H9 (cell line): Measurements from ENCODE around the gene MIEF1. TPM values are rescaled to one million over a fixed set of nuclear protein-coding genes. Genes with fewer than 3 reads are reported as not detected.

Experiments used
- DNase-seq: peaks from one replicate; pipeline ENCODE4 v3.0.0-alpha.2; 2017
- H2AFZ ChIP-seq: one replicate; pipeline ENCODE4 v1.6.1; 2013; ENCODE audit warnings: mild to moderate bottlenecking, low read length, control low read depth, moderate library complexity
- H2AK5ac ChIP-seq: 2 replicates; pipeline ENCODE4 v1.6.1; 2013; ENCODE audit warnings: low read length, control low read depth, mixed read lengths; ENCODE audit not compliant: insufficient read length
- H2BK120ac ChIP-seq: one replicate; pipeline ENCODE4 v1.6.1; 2013; ENCODE audit warnings: low read depth, mild to moderate bottlenecking, low read length, control low read depth, inconsistent platforms; ENCODE audit not compliant: poor library complexity, severe bottlenecking
- H2BK12ac ChIP-seq: 2 replicates; pipeline ENCODE4 v1.6.1; 2013; ENCODE audit warnings: low read length, control low read depth, mixed read lengths, low read depth; ENCODE audit not compliant: insufficient read length
- H2BK15ac ChIP-seq: 2 replicates; pipeline ENCODE4 v1.6.1; 2013; ENCODE audit warnings: low read depth, low read length, control low read depth
- H2BK20ac ChIP-seq: one replicate; pipeline ENCODE4 v1.6.1; 2013; ENCODE audit warnings: low read depth, mild to moderate bottlenecking, low read length, control low read depth, inconsistent platforms; ENCODE audit not compliant: poor library complexity, severe bottlenecking
- H2BK5ac ChIP-seq: 2 replicates; pipeline ENCODE4 v1.6.1; 2013; ENCODE audit warnings: low read length, control low read depth, mixed read lengths; ENCODE audit not compliant: insufficient read length
- H3K14ac ChIP-seq: 2 replicates; pipeline ENCODE4 v1.6.1; 2013; ENCODE audit warnings: low read length, control low read depth; ENCODE audit not compliant: insufficient read depth
- H3K18ac ChIP-seq: 2 replicates; pipeline ENCODE4 v1.6.1; 2013; ENCODE audit warnings: low read depth, mild to moderate bottlenecking, mixed read lengths, low read length, control low read depth; ENCODE audit not compliant: insufficient read length
- H3K23ac ChIP-seq: 2 replicates; pipeline ENCODE4 v1.6.1; 2013; ENCODE audit warnings: low read length, control low read depth, mixed read lengths, low read depth; ENCODE audit not compliant: insufficient read length
- H3K23me2 ChIP-seq: 2 replicates; pipeline ENCODE4 v1.6.1; 2013; ENCODE audit warnings: low read depth, mild to moderate bottlenecking, mixed read lengths, low read length, control low read depth; ENCODE audit not compliant: insufficient read length, poor library complexity, severe bottlenecking
- H3K27ac ChIP-seq: 2 replicates; pipeline ENCODE4 v1.5.1; 2013; ENCODE audit warnings: low read length, control low read depth, mixed read lengths, low read depth; ENCODE audit not compliant: insufficient read length
- H3K27me3 ChIP-seq: 2 replicates; pipeline ENCODE4 v1.6.1; 2013; ENCODE audit warnings: low read length, control low read depth, inconsistent platforms; ENCODE audit not compliant: insufficient read depth
- H3K4ac ChIP-seq: 2 replicates; pipeline ENCODE4 v1.6.1; 2013; ENCODE audit warnings: low read depth, mild to moderate bottlenecking, control low read depth, inconsistent platforms, low read length, moderate library complexity
- H3K4me1 ChIP-seq: 2 replicates; pipeline ENCODE4 v1.6.1; 2013; ENCODE audit warnings: low read length, control low read depth, inconsistent platforms; ENCODE audit not compliant: insufficient read depth
- H3K4me2 ChIP-seq: 2 replicates; pipeline ENCODE4 v1.6.1; 2013; ENCODE audit warnings: low read length, control low read depth, mixed read lengths; ENCODE audit not compliant: insufficient read length, insufficient read depth
- H3K56ac ChIP-seq: 2 replicates; pipeline ENCODE4 v1.6.1; 2013; ENCODE audit warnings: low read depth, mild to moderate bottlenecking, mixed read lengths, low read length, control low read depth; ENCODE audit not compliant: insufficient read length
- H3K79me1 ChIP-seq: 2 replicates; pipeline ENCODE4 v1.6.1; 2013; ENCODE audit warnings: low read depth, mild to moderate bottlenecking, moderate library complexity, low read length, control low read depth, inconsistent platforms; ENCODE audit not compliant: insufficient read depth, poor library complexity, severe bottlenecking
- H3K79me2 ChIP-seq: 2 replicates; pipeline ENCODE4 v1.6.1; 2013; ENCODE audit warnings: low read length, control low read depth, inconsistent platforms; ENCODE audit not compliant: insufficient read depth
- H3K9ac ChIP-seq: 2 replicates; pipeline ENCODE4 v1.6.1; 2013; ENCODE audit warnings: low read length, control low read depth, mixed read lengths; ENCODE audit not compliant: insufficient read length; ENCODE audit errors: extremely low read depth
- H3K9me3 ChIP-seq: one replicate; pipeline ENCODE4 v1.6.1; 2013; ENCODE audit warnings: low read depth, low read length, inconsistent platforms; ENCODE audit not compliant: control insufficient read depth
- H3T11ph ChIP-seq: one replicate; pipeline ENCODE4 v1.6.1; 2013; ENCODE audit warnings: mild to moderate bottlenecking, low read length, control low read depth, inconsistent platforms
- H4K20me1 ChIP-seq: one replicate; pipeline ENCODE4 v1.6.1; 2013; ENCODE audit not compliant: control insufficient read depth, insufficient read length, insufficient read depth
- H4K5ac ChIP-seq: 2 replicates; pipeline ENCODE4 v1.6.1; 2013; ENCODE audit warnings: low read depth, mild to moderate bottlenecking, mixed read lengths, low read length, control low read depth; ENCODE audit not compliant: insufficient read length
- H4K8ac ChIP-seq: replicated peaks from 2 replicates; pipeline ENCODE4 v1.6.1; 2013; ENCODE audit warnings: low read length, control low read depth, mixed read lengths, low read depth; ENCODE audit not compliant: insufficient read length
- H4K91ac ChIP-seq: 2 replicates; pipeline ENCODE4 v1.6.1; 2013; ENCODE audit warnings: low read depth, mild to moderate bottlenecking, moderate library complexity, mixed read lengths, low read length, control low read depth; ENCODE audit not compliant: insufficient read length
- H3K27ac Mint-ChIP-seq, 3 experiments: 2 replicates in 2 of 3; 3 replicates in 1 of 3; pipeline ENCODE4 v1.8.0; 2020 to 2021; ENCODE audit warnings: mixed read lengths in 3 of 3, mild to moderate bottlenecking in 1 of 3, moderate library complexity in 1 of 3
- H3K27me3 Mint-ChIP-seq: 2 replicates; pipeline ENCODE4 v1.8.0; 2021; ENCODE audit warnings: low read depth, mild to moderate bottlenecking, moderate library complexity, mixed read lengths
- H3K36me3 Mint-ChIP-seq, 3 experiments: 2 replicates in 2 of 3; 3 replicates in 1 of 3; pipeline ENCODE4 v1.8.0; 2020 to 2021; ENCODE audit warnings: low read depth in 3 of 3, mixed read lengths in 3 of 3; ENCODE audit not compliant: insufficient read depth in 1 of 3
- H3K4me1 Mint-ChIP-seq, 2 experiments: 2 replicates each; pipeline ENCODE4 v1.8.0; 2020; ENCODE audit warnings: mixed read lengths in 2 of 2
- H3K4me3 Mint-ChIP-seq, 2 experiments: 2 replicates in 1 of 2; 3 replicates in 1 of 2; pipeline ENCODE4 v1.8.0; 2020 to 2021; ENCODE audit warnings: mild to moderate bottlenecking in 2 of 2, mixed read lengths in 2 of 2, moderate library complexity in 1 of 2
- H3K9me3 Mint-ChIP-seq, 2 experiments: 2 replicates in 1 of 2; 3 replicates in 1 of 2; pipeline ENCODE4 v1.8.0; 2020; ENCODE audit warnings: mild to moderate bottlenecking in 2 of 2, mixed read lengths in 2 of 2, moderate library complexity in 1 of 2
- CTCF ChIP-seq: fragments of 200-600 bp; sonication (generic); conservative IDR thresholded peaks from 3 replicates; pipeline ENCODE4 v1.8.0; 2021; ENCODE audit warnings: antibody characterized with exemption, mild to moderate bottlenecking
- WGBS: extraction: QIAGEN DNeasy Blood & Tissue Kit; methylation state at CpG from one replicate; pipeline ENCODE4 v1.1.7; 2013; ENCODE audit warnings: missing lambda C conversion rate, low lambda C conversion rate, mixed read lengths; ENCODE audit not compliant: insufficient read length; ENCODE audit errors: extremely low coverage; 5-methylcytosine and 5-hydroxymethylcytosine counted together
- total RNA-seq: library from RNA; stranded (reverse); gene quantifications from 2 replicates; pipeline ENCODE4 v1.2.1, GENCODE V29; 2021

Gene MIEF1
- total RNA-seq, 1 experiment from 2014 or later: 32.6 TPM

GRCh38 chr22:39463277-39463676 lies 38.8 kb upstream of the MIEF1 start:
- H2BK20ac ChIP-seq: no peak overlapping the region
- WGBS: no CpG with 5 or more reads among the region's 6 CpGs
- H2AK5ac ChIP-seq: no peak overlapping the region
- Mint-ChIP-seq H3K4me1 (peaks cover 4 to 9% of the 10 kb centered on the region in 2 experiments), H3K36me3 (no peaks in the 10 kb centered on the region), H3K27ac (no peak overlapping the region), H3K4me3 (no peak overlapping the region; a peak in 1 of 5 replicates), H3K9me3 (no peaks in the 10 kb centered on the region), H3K27me3 (peaks cover 48% of the 10 kb centered on the region)
- no peak overlapping the region for H3K27ac ChIP-seq
- H3K56ac ChIP-seq: no peak overlapping the region
- H4K8ac ChIP-seq: no peak overlapping the region
- no peak overlapping the region for H2BK15ac ChIP-seq
- H2BK120ac ChIP-seq: no peak overlapping the region
- H3K4ac ChIP-seq: no peak overlapping the region
- no peak overlapping the region for H4K91ac ChIP-seq
- H2BK12ac ChIP-seq: no peak overlapping the region
- no peak overlapping the region for H3K9ac ChIP-seq
- peaks cover under 1% of the 10 kb centered on the region for H4K20me1 ChIP-seq
- no peak overlapping the region for H3K18ac ChIP-seq
- no peak overlapping the region for H3K14ac ChIP-seq
- H3K79me1 ChIP-seq: no peaks in the 10 kb centered on the region
- no peaks in the 10 kb centered on the region for H3K79me2 ChIP-seq
- no peaks in the 10 kb centered on the region for H3K4me1 ChIP-seq
- no peaks in the 10 kb centered on the region for H3K9me3 ChIP-seq
- no peak for DNase-seq
- no peak overlapping the region for H4K5ac ChIP-seq
- H2BK5ac ChIP-seq: no peak overlapping the region
- peaks cover 3% of the 10 kb centered on the region; the same call in 1 of the 2 replicates for H3K27me3 ChIP-seq
- H3K4me2 ChIP-seq: no peak overlapping the region
- no peak overlapping the region for H3T11ph ChIP-seq
- H3K23ac ChIP-seq: no peak overlapping the region
- H2AFZ ChIP-seq: no peak overlapping the region
- no peak for TF ChIP-seq CTCF
- peaks cover 1% of the 10 kb centered on the region for H3K23me2 ChIP-seq
